ENCODE results near the gene PPL. TPM values are rescaled to one million over a fixed set of nuclear protein-coding genes. Genes with fewer than 3 reads are reported as not detected.
"Not testable (repeated sequence)": the region's sequence is repeated elsewhere in the genome, so short reads cannot be mapped to it uniquely, and the experiment has no call there.

Gene PPL
- total and polyA plus RNA-seq, 2 donors, result 10.1 to 55.0 TPM

DNA sequence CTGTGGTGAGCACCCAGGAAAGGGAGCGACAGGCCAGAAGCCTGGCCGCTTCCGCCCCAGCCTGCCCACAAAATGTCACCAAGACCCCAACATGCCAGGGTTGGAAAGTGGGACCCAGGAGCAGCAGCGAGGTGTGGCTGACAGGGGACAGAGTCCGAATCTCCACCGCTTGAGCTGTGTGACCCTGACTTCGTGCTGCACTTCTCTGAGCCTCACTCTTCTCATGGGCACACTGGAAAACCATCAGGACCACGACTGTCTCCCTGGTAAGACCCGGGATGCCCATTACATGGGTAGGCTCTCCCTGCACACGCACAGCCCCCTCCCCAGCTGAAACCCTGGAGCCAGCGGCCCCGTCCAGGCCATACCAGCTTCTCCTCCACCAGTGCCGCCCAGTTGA, 34.9 kb downstream of the PPL start:
- WGBS, result 91% methylated on average over 13 of the region's 13 CpGs
- no peak for DNase-seq (ENCODE audit: extremely low spot score)
- peaks cover 3% of the 10 kb centered on the region for H3K36me3 ChIP-seq (ENCODE audit: insufficient read depth)

GRCh38 chr16:4900750-4901149, 36.2 kb downstream of the PPL start:
- H3K27ac ChIP-seq (ENCODE audit: low read depth), result no peak overlapping the region
- no peak overlapping the region for H3K4me3 ChIP-seq (ENCODE audit: low read depth, low read length)
- H3K4me1 ChIP-seq (ENCODE audit: insufficient read depth), result no peaks in the 10 kb centered on the region
- no peak for DNase-seq (ENCODE audit: extremely low spot score)
- WGBS, result 86% methylated on average over 11 of the region's 11 CpGs
- peaks cover 3% of the 10 kb centered on the region for H3K36me3 ChIP-seq (ENCODE audit: insufficient read depth)

More for the DNA sequence above, 34.9 kb downstream of the PPL start:
- H3K4me3 ChIP-seq (ENCODE audit: low read depth, low read length), result no peak overlapping the region
- H3K4me1 ChIP-seq (ENCODE audit: insufficient read depth), result no peaks in the 10 kb centered on the region
- no peak overlapping the region for H3K27ac ChIP-seq (ENCODE audit: low read depth)

- WGBS, result 53% methylated on average over 8 of the region's 8 CpGs
- no peaks in the 10 kb centered on the region for H3K4me1 ChIP-seq (ENCODE audit: insufficient read depth)
- no peak overlapping the region for H3K4me3 ChIP-seq (ENCODE audit: low read depth, low read length)
- DNase-seq (ENCODE audit: extremely low spot score), result no peak
- H3K27ac ChIP-seq (ENCODE audit: low read depth), result no peak overlapping the region
- peaks cover 3% of the 10 kb centered on the region for H3K36me3 ChIP-seq (ENCODE audit: insufficient read depth)
These were observed 36.9 kb downstream of the PPL start for GRCh38 chr16:4900036-4900435.

DNA sequence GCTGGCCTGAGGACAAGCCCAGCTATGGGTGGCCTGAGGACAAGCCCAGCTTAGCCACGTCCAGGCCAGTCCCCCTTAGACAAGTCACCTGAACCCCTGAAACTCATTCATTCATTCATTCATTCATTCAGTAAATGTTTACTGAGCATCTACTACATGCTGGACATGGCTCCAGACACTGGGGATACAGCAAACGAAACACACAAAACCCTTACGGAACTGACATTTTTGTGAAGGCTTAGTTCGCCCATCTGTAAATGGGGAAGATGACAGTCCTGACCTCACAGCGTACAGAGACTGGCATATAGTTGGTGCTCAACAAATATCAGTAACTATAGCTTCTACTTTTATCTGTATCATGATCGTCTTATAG, 37.5 kb downstream of the PPL start:
- Histone ChIP-seq H3K27ac (ENCODE audit: low read depth) (no peak overlapping the region), H3K36me3 (ENCODE audit: insufficient read depth) (peaks cover 3% of the 10 kb centered on the region), H3K4me1 (ENCODE audit: insufficient read depth) (no peaks in the 10 kb centered on the region), H3K4me3 (ENCODE audit: low read depth, low read length) (no peak overlapping the region)
- no peak for DNase-seq (ENCODE audit: extremely low spot score)
- 89% methylated on average over 6 of the region's 6 CpGs for WGBS

DNA sequence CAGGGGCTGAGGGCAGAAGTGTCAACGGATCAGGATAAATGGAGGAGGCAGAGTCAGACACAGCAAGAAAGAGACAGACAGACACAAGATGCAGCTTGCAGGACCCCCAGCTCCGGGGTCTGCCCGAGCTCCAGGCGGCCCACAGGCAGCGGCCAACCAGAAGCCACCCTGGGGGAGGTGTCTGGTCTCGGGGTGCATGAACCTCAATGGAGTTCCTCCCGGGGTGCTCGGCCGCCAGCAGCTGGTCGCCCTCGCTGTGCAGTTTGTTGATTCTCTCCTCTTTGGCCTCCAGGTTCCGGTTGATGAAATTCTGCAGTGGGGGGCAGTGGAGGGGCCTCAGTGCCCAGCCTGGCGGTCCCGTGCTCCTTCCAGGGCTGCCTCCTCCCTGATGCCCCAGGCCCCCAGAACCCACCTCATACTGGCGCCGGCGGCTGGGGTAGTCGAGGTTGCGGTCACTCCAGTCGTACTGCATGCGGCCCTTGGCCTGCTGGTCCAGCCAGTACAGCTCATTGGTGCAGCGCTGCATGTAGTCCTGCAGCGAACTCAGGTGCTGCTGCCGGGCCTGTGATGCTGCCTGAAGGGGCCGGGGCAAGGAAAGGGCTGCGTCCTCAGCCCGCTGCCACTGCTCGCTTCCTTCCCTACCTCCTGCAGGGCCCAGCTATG, 38.0 kb downstream of the PPL start:
- Histone ChIP-seq H3K4me1 (ENCODE audit: insufficient read depth) (no peaks in the 10 kb centered on the region), H3K36me3 (ENCODE audit: insufficient read depth) (peaks cover 3% of the 10 kb centered on the region), H3K27ac (ENCODE audit: low read depth) (no peak overlapping the region), H3K4me3 (ENCODE audit: low read depth, low read length) (no peak overlapping the region)
- WGBS, result 93% methylated on average over 28 of the region's 28 CpGs
- DNase-seq (ENCODE audit: extremely low spot score), result no peak

DNA sequence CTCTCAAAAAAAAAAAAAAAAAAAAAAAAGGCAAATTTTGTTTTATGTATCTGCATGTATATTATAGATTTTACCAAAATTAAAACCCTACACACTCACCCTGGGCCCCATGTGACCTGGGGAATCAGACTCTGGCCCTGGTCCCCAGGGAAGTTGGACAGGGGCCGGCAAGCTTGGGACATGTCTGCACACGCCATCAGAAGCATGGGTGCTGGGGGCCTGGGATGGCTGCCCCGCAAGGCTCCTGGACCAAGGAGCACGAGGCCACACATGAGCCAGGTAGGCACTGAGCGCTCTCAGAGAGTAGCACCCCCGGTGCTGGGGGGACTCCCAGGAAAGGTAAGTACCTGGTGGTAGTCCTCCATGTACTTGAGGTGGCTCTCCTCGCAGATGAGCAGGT, 39.6 kb downstream of the PPL start:
- H3K36me3 ChIP-seq (ENCODE audit: insufficient read depth), result peaks cover 3% of the 10 kb centered on the region
- no peak overlapping the region for H3K4me3 ChIP-seq (ENCODE audit: low read depth, low read length)
- no peaks in the 10 kb centered on the region for H3K4me1 ChIP-seq (ENCODE audit: insufficient read depth)
- WGBS, result 92% methylated on average over 7 of the region's 7 CpGs
- H3K27ac ChIP-seq (ENCODE audit: low read depth), result no peak overlapping the region
- no peak for DNase-seq (ENCODE audit: extremely low spot score)

DNA sequence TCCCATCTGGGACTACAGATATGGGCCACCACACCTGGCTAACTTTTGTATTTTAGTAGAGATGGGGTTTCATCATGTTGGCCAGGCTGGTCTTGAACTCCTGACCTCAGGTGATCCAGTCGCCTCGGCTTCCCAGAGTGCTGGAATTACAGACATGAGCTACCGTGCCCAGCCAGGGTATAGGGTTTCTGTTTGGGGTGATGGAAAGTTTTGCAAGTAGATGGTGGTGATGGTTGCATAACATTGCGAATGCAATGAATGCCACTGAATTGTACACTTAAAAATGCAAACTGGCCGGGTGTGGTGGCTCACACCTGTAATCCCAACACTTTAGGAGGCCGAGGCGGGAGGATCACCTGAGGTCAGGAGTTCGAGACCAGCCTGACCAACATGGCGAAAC, 40.2 kb downstream of the PPL start:
- not testable (repeated sequence) for H3K4me3 ChIP-seq (ENCODE audit: low read depth, low read length); DNase-seq (ENCODE audit: extremely low spot score); H3K36me3 ChIP-seq (ENCODE audit: insufficient read depth); H3K4me1 ChIP-seq (ENCODE audit: insufficient read depth); H3K27ac ChIP-seq (ENCODE audit: low read depth)
- 93% methylated on average over 9 of the region's 9 CpGs for whole genome bisulfite sequencing

- no peak overlapping the region for H3K27ac ChIP-seq (ENCODE audit: low read depth)
- no peaks in the 10 kb centered on the region for H3K4me1 ChIP-seq (ENCODE audit: insufficient read depth)
- DNase-seq (ENCODE audit: extremely low spot score), result no peak
- no peak overlapping the region for H3K4me3 ChIP-seq (ENCODE audit: low read depth, low read length)
- peaks cover 3% of the 10 kb centered on the region for H3K36me3 ChIP-seq (ENCODE audit: insufficient read depth)
- 92% methylated on average over 13 of the region's 13 CpGs for WGBS
These were observed 41.6 kb downstream of the PPL start for GRCh38 chr16:4895366-4895765.

DNA sequence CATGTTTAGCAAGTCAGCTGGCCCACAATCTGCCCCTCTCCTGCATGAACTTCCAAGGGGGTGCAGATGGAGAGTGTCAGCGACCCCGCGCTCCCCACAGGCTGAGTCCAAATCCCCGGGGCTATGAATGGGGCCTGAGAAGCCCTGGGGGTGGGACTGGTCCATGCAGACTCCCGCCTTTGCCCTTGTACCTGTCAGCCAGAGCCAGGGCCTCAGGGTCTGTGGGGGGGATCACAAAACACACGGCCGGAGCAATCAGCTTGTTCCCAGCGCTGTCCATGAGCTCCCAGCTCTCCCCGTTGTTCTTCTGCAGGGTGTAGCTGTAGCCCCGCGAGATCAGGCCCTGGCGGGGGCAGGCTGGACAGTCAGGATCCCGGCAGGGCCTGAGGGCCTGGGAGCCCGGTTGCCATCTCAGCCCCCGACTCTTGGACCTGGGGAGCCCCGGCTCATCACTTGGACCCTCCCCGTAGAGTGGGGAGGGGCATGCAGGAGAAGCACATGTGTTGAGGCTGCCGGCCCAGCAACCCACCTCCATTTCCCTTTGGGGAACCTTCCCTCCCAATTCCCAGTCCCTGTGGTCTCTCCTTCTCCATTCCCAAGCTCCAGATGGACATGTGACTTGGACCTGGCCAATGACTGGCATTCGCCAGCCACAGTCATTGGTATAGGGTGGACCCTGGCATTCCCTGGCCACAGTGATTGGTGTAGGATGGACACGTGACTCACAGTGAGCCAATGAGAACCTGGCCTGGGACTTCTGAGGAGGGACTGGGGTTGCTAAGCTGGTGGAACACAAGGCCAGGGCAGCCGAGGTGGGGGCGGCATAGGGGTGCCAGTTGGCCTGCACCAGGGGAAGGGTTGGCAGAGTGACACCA, 42.4 kb downstream of the PPL start:
- Histone ChIP-seq H3K4me3 (ENCODE audit: low read depth, low read length) (no peak overlapping the region), H3K4me1 (ENCODE audit: insufficient read depth) (no peaks in the 10 kb centered on the region), H3K27ac (ENCODE audit: low read depth) (no peak overlapping the region), H3K36me3 (ENCODE audit: insufficient read depth) (peaks cover 3% of the 10 kb centered on the region)
- no peak for DNase-seq (ENCODE audit: extremely low spot score)
- WGBS, result 86% methylated on average over 22 of the region's 22 CpGs

GRCh38 chr16:4893103-4893862, 43.7 kb downstream of the PPL start:
- H3K4me3 ChIP-seq (ENCODE audit: low read depth, low read length), result no peak overlapping the region
- 89% methylated on average over 26 of the region's 26 CpGs for WGBS
- H3K27ac ChIP-seq (ENCODE audit: low read depth), result no peak overlapping the region
- DNase-seq (ENCODE audit: extremely low spot score), result no peak
- no peaks in the 10 kb centered on the region for H3K4me1 ChIP-seq (ENCODE audit: insufficient read depth)
- H3K36me3 ChIP-seq (ENCODE audit: insufficient read depth), result no peaks in the 10 kb centered on the region

DNA sequence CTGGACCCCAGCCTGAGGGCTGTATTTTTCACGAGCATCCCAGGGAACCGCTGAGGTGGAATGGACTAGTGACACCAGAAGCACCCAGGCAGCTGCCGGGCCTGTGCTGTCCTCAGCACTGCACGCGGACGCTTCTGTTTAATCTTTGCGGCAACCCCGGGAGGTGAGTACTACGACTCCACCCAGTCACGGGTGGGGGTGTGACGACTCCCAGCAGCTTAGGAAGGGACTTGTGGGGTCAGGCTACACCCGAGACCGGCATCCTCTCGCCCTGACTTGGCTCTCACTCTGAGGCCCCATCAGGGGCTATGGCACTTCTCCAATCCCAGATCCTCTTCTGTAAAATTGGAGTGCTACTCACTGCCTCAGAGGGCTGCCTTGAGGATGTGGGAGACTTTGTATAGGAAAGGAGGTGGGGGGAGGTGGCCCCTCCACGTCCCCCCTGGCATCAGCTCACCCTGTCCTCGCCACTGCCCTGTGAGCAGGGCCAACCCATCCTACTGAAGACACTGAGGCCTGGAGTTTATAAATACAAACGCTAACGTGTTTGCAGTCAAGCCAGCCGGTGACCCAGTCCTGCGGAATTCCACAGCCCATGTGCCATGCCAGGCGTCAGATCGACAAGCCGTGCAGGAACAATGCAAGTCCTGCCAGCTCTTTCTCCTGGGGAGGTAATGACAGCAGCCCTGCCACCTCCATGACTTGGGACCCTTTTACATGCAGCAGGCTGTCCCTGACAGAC, 44.4 kb downstream of the PPL start:
- no peak for DNase-seq (ENCODE audit: extremely low spot score)
- Histone ChIP-seq H3K4me3 (ENCODE audit: low read depth, low read length) (no peak overlapping the region), H3K4me1 (ENCODE audit: insufficient read depth) (no peaks in the 10 kb centered on the region), H3K27ac (ENCODE audit: low read depth) (no peak overlapping the region), H3K36me3 (ENCODE audit: insufficient read depth) (no peaks in the 10 kb centered on the region)
- WGBS, result 22% methylated on average over 23 of the region's 23 CpGs

- Histone ChIP-seq H3K27ac (ENCODE audit: low read depth) (no peak overlapping the region), H3K4me1 (ENCODE audit: insufficient read depth) (no peaks in the 10 kb centered on the region), H3K36me3 (ENCODE audit: insufficient read depth) (no peaks in the 10 kb centered on the region), H3K4me3 (ENCODE audit: low read depth, low read length) (no peak overlapping the region)
- 67% methylated on average over 12 of the region's 12 CpGs for WGBS
- DNase-seq (ENCODE audit: extremely low spot score), result no peak
These were observed 45.1 kb downstream of the PPL start for GRCh38 chr16:4891886-4892216.

DNA sequence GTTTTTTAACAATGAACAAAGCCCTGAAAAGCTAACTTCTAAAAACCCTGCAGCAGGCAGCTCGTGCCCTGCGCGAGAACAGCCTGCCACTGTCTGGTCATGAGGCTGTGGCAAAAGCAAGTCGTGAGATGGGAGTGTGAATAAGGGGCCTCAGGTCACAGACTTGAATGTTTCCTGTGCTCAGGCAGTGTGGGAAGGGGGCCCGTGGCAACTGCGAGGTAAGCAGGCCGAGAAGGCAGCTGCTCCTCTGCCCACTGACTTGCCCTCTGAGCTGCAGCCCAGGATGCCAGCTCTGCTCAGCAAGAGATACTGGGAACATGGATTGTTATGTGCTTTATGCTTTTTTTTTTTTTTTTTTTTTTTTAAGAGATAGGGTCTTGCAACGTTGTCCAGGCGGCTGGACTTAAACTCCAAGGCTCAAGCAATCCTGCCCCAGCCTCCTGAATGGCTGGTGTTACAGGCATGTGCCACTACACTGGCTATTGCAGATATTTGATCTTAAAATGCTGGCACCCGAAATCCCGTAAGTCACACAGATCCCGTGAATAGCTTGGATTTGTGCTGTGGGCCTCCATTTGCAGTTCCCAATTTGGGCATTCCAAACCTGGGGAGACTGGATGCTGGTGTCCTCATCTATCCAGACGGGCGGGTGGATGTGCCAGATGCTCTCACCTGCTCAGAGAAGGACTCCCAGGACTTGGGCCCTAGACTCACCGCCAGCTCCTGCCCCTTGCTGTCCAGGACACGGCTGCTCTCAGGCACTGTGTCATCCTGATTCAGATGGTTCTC, 45.7 kb downstream of the PPL start:
- H3K36me3 ChIP-seq (ENCODE audit: insufficient read depth), result no peaks in the 10 kb centered on the region
- DNase-seq (ENCODE audit: extremely low spot score), result no peak
- no peaks in the 10 kb centered on the region for H3K4me1 ChIP-seq (ENCODE audit: insufficient read depth)
- H3K27ac ChIP-seq (ENCODE audit: low read depth), result no peak overlapping the region
- no peak overlapping the region for H3K4me3 ChIP-seq (ENCODE audit: low read depth, low read length)
- WGBS, result 88% methylated on average over 16 of the region's 16 CpGs

Measured in urinary bladder (tissue), 4 donors.